NOMO-1 treated with DMSO at 0.1 percent for 48 hours (cell line): ENCODE data around the gene TMEFF2.
"Not testable (repeated sequence)": the region's sequence is repeated elsewhere in the genome, so short reads cannot be mapped to it uniquely, and the experiment has no call there.

Experiments used
- DNase-seq: peaks from one replicate; lab custom pipeline; 2025; ENCODE audit not compliant: unreplicated experiment; lab: John Stamatoyannopoulos, UW

Gene TMEFF2

DNA sequence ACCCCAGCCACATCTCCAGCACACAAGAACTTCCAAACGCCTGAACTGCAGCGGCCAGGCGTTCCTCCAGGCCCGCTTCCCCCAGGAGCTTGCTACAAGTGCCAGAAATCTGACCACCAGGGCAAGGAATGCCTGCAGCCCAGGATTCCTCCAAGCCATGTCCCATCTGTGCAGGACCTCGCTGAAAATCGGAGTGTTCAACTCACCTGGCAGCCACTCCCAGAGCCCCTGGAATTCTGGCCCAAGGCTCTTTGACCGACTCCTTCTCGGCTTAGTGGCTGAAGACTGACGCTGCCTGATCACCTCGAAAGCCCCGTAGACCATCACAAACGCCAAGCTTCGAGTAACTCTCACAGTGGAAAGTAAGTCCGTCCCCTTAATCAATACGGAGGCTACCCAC is 62.1 kb downstream of the TMEFF2 start:
- DNase-seq = not testable (repeated sequence)

DNA sequence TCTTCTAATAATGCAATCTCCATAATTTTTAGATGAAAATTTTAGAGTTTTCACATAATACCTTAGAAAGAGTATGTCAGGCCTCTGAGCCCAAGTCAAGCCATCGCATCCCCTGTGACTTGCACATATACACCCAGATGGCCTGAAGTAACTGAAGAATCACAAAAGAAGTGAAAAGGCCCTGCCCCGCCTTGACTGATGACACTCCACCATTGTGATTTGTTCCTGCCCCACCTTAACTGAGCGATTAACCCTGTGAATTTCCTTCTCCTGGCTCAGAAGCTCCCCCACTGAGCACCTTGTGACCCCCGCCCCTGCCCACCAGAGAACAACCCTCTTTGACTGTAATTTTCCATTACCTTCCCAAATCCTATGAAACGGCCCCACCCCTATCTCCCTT is 64.4 kb downstream of the TMEFF2 start:
- DNase-seq = not testable (repeated sequence)

DNA sequence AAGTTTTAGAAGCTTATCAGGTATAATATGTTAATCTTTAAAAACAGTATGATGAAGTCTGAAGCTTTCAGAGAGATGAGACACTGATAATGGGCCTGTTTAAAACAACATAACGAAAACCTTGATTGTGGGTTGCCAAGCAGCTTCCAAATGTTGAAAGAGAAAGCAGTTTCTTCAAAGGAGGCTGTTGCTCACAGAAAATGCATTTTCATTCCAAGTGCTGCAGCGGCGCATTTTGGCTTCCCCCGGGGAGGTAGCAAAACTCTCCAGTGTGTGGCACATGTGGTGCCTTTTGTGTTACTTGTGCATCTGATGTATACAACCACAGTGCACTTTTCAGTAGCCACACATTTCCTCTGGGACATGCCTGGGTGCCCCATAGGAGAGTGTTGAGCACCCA is 66.1 kb downstream of the TMEFF2 start:
- DNase-seq = no peak

DNA sequence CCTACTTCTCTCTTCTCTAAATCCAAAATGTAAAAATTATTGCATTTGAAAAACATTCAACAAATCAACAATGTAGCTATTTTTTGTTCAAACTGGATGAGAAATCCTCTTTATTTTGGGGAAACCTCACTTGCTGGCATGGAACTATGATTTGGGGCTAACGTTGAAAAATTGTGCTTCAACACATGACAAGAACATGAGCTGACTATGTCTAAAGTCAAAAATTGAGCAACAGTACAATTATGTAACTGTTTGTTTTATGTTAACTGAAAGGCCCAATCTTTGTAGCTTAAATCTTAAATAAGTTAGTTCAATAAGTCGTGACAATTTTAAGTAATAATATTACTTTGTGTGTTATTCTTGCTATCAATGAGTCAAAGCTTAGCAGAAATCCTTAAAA is 67.3 kb downstream of the TMEFF2 start:
- no peak for DNase-seq

DNA sequence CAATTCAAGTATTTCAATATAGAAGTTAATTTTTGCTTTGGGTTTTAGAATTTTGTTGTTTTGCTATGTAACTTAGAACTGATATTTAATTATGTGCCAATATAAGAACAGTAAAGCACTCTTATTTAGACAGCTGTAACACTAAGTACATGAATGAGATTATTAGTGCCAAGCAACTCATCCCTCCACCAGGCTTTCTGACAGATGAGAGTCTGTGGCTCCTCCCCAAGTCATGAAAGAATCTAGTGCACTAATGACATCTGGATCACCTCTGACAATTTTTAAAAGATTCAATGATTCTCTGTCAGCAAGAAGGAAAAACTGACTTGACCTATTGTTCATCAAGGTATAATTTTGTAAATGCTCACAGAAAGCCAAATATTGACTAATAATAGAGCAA is 67.8 kb downstream of the TMEFF2 start:
- no peak for DNase-seq

DNA sequence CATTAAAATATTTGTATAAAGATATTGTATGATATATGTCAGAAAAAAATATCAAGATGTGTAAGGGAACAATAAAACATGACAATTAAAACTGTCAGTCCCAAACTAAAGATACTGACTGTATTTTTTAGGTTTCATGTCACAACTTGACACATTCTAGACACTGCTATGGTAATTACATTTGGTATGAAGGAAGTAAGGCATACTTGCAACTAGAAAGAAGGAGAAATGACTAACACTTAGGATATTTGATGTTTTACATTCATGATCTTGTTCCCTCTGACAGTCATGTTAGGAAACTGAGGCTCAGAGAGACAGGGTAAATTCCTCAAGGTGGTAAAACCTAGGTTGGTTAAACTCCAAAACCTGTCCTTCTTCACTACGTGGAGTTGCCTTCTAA is 68.3 kb downstream of the TMEFF2 start:
- DNase-seq = no peak

DNA sequence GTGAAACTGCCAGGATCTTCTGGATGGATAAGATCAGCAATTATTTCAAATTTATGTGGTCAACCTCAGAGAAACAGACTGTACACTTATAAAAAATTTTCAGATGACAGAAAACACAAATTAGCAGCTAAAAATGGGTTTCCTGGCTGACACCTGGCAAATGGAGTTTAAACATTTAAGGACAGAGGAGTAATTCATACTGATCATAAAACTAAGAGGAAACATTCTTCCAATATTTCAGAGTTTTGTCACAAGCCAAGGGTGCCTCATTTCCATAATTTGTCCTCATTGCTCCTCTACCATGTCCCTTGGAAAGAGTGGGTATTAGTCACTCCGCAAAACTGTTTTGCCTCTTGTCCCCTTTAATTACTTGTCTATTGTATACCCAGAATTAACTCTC is 70.2 kb downstream of the TMEFF2 start:
- no peak for DNase-seq

DNA sequence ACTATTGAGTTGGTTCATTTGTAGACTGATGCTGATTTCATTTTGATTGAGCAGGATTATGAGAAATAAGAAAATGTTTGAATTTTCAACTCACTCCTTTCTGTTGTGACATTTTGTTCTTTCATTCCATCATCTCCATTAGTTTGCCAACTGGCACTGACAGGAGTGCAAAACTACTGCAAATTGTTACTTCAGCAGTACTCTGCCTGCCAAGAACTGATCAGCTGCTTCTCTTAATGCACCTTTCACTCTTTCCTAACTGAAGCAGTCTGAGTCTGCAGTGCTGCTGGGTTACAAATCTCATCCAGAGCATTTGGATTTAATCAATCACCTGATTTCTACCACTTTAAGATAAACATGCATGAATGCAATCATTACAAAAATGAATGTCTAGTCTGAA is 70.9 kb downstream of the TMEFF2 start:
- DNase-seq = no peak

DNA sequence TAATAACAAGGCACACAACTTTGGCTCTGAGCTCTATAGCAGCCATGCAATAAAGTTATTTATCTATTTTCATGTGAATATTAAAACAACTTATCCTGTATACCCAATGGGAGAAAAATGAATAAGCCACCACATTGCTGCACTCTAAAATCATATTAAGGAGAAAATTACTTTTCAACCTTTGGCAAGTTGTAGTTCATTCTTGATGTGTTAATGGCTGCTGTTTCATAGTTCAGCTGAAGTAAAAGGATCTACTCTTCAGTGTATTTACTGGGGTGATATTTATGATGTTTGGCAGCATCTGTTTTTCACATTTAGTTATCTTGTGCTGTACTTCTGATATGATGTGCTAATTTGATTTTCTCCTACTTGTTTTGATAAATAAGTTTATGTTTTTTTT is 71.8 kb downstream of the TMEFF2 start:
- DNase-seq = no peak

DNA sequence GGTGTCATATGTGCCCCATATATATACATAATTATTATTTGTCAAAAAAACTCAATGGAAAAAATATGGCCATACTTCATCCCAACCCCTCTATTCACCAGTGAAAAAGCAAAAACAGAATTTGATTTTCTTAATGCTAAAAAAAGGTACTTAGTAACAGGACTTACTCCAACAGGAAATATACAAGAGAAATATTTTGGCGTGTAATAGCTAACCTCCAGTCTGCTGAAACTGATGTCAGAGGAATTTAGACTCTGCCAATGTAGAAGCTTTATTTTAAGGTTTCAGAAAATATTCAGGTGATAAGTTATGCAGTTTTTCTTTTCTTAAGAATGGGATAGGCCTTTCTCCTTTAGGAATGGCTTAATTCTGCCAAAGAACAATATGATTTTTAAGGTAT is 72.6 kb downstream of the TMEFF2 start:
- no peak for DNase-seq

DNA sequence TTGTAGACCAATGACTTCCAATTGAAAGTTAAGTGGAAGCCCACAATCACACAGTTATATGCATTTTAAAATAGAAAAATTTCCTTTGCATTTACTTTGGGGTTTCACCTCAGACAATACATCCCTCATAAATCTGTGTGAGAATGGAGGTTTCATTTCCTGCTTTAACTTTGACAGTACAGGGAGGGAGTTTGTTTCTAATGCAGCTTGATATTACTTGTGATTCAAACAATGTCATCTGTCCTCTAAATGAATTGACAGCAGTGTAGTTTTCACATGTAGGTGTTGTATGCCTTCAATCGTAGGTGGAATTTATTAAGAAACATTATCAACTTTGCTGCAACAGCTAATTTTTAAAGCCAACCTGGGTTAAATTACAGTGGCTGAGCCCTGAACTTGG is 75.2 kb downstream of the TMEFF2 start:
- peak; percentile 59 for DNase-seq

DNA sequence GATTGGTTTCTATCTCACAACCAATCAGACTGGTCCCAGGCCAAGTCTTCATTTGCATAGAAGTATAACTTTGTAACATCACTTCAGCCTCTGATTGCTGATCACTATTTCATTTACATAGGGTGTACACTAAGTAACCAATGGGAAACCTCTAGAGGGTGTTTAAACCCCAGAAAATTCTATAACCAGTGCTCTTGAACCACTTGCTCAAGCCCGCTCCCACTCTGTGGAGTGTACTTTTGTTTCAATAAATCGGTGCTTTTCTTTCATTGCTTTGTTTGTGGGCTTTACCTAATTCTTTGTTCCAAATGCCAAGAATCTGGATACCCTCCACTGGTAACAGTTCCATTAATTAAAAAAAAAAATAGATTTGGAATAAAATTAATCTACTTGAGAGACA is 77.0 kb downstream of the TMEFF2 start:
- DNase-seq = no peak

DNA sequence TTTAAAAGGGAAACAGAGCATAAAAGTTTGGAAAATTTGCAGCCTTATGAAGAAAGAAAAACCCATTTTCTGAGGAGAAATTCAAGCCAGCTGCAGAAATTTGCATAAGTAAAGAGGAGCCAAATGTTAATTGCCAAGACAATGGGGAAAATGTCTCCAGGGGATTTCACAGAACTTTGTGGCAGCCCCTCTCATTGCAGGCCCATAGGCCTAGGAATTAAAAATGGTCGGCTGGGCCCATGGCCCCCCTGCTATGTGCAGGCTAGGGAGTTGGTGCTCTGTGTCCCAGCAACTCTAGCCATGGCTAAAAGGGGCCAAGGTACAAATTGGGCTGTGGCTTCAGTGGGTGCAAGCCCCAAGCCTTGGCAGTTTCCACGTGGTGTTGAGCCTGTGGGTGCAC is 83.2 kb downstream of the TMEFF2 start:
- not testable (repeated sequence) for DNase-seq

DNA sequence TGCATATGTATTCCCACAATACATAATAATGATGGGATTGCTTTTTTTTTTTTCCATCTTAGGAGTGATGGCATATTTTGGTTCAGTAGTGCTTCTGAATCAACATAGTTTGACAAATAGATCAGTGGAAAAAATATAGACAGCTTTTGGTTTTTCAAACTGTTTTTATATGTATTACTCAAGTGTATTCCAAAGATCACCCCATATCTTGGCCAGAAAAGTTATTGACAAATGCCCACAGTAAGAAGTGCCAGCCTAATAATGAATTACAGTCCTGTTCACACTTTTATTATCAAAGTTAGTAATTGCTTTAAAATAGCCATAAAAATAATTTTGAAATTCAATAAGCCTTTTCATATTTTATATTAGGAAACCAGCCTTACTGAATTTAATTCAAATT is 95.0 kb downstream of the TMEFF2 start:
- DNase-seq = no peak

DNA sequence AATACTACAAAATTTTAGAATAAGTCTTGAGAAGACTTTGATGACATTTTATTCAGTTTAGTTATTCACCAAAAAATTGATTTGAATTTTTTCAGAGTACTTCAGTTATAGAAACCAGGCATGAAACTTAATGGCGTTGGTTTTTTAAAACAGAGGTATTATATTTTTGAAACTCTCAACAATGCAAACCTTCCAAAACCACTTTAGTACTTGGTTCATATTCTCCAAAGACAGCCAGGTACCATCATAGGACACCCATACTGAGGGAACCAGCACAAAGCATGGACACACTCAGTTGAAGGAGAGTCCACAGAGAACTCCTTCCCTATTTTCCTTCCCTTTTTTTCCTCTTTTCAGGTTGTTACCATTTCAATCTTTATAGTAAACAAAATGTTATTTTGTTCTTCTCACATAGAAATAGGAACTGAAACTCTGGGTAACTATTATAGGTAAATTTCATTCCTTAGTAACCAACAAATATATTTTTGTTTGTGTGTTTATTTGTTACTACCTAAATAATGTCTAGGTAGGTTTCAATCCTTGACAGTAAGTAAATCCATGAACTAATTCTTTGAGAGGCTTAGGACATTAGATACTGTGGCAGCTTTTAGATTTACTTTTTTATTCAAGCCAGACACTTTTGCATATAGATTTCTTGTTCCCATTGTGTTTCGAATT is 95.8 kb downstream of the TMEFF2 start:
- DNase-seq = no peak

DNA sequence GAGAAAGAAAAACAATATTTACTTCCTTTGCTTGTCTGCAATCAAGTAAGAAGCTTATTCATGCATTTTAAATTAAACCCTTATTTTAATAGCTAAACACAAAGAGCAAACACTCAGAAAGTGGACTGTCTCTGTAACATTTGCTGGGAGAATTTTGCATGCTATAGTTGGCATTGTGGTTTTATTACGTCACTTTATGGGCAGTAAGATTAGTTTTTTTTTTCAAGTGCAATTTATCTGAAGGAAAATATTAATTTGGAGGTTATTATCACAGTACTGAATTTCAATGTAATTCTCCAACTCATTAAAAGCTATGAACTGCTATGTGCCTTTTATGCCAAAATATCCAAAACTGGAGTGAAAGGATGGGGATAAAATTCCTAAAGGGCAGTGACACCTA is 103.3 kb downstream of the TMEFF2 start:
- DNase-seq = no peak

DNA sequence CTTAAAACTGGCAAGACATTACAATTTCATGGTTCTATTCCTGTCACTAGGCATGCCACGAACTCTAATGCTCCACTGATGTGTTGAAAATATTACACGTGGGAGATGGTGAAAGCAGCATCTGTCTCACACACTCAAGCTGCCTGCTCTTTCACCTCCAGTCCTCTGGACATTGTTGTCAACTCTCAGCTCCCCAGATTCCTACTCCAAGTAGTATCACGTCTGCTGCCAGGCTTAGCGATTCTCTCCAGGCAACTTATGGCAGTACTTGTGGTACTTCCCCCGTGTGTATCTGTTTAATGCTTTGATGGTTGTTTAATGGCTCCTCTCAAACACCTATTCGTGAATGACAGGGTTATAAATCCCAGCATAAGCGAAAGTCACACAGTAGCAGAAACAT is 103.8 kb downstream of the TMEFF2 start:
- DNase-seq = no peak

DNA sequence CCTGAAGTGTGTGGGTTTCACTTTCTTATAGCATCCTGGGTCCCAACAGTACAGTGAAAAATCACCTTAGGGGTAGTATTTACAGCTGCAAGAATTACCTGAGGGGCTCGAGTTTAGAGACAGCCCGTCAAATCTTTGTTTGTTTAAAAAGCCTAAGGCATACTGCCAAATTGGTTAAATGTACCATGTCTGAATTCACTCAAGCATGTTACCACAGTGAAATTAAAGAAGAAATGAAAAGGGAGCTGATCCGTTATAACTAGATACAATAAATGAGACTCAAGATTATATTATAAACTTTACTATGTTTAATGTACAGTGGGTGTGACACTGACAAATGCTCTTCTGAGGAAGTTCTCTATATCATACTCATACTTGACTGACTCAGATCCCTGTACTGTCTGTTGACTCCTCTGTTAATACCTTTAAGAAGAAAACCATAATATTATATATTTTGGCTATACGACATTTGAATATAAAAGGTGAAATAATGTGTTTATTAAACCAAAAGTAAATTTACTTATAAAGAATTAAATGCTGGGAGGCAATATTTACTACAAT is 107.3 kb downstream of the TMEFF2 start:
- DNase-seq = no peak

DNA sequence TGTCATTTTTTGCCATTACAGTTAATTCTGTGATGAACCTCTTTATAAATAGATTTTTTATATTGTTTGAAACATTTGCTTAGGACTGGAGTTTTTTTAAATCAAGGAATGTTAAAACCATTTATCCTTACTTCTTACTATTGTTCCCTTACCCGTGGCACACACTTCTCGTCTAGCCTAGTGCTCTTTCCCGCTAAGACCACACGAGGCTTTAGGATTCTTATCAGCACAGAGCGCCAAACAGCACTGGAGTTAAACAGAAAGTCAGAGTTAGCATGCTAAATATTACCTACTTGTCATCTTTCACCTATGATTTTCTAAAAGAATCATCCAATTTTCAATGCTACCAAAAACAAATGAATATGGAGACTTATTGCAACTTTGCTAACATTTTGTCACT is 112.6 kb downstream of the TMEFF2 start:
- no peak for DNase-seq

DNA sequence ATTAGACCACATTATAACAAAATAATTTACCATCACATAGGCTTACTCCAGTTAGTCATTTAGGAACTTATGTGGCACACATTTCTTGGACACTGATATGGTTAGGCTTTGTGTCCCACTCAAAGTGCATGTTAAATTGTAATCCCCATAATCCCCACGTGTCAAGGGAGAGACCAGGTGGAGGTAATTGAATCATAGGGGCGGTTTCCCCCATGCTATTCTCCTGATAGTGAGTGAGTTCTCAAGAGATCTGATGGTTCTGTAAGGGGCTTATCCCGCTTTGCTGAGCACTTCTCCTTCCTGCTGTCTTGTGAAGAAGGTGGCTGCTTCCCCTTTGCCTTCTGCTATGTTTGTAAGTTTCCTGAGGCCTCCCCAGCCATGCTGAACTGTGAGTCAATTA is 114.6 kb downstream of the TMEFF2 start:
- not testable (repeated sequence) for DNase-seq

DNA sequence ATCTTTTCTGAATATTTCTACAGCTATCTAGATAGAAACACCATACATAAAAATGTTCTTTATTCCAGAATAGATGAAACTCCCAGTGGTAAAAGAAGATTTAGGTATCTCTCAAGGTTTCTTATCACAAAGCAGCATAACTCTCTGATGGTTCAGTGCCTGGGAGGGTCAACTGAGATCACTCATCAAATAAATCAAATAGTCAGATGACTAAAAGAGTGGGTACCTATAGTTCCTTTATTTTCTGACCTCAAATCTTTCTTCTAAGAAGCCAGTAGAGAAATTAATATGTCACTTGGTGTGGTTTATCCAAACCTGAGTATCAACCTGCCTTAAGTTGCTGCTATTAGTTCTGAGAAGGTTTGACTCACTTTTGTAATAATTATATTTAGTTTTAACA is 120.9 kb downstream of the TMEFF2 start:
- DNase-seq = peak; percentile 6

DNA sequence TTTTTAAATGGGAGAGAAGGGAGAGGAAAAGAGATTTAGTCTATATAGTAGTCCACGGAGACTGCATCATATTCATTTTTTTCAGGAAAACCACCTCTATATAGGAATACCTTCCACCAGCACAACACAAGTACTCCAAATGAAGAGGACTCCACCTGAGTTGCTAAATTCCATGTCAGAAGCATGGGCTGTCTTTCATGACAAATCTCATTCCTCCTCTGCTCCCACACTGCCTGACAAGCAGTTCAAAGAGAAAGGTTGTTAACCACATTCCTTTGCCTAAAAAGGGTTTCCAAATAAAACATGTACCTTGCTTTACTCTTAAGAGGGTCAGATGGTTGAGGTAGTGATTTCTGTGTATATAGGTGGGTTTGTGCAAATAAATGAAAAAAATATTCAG is 122.0 kb downstream of the TMEFF2 start:
- no peak for DNase-seq

DNA sequence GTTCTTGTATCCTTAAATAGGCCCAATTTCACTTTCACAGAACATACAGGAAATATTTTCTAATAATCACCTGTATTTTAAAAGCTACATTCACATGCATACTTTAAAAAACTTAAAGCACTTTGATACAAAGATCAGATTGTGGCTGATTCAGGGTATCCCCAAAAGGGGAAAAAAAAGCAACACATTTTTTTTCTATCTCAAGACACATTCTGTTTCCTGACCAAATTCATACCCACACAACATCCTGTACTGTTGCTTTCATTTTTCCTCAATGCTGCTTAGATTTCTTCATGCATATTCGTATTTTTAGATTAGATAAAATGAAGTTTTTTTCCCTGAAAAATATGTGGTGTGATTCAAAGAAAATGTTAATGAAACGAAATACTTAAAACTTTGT is 122.5 kb downstream of the TMEFF2 start:
- no peak for DNase-seq
